ENCODE results near the gene SH3BGRL2.

DNA sequence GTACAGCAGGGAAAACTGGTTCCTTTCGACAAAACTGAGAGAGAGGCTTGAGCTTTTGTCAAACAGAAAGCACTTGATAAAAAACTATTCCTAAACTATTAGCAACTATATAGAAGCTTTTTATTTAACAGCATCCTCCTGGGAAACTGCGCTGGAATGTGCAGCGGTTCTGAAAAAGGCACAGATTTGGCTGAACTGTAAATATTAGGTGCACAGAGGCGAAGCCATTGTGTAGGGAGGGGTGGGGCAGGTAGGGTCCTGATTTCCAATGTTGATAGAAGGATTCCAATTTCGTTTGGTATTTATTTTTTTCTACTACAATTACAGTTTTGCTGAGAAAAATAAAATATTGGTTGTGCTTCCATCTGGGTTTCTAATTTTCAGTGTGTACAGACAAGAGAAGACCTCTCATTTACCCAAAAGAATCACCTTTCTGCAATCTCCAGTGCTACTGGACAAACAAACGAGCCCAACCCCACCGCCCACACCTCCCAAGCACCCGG, 698 bp upstream of the SH3BGRL2 start:
- TF ChIP-seq, protein P1, sequence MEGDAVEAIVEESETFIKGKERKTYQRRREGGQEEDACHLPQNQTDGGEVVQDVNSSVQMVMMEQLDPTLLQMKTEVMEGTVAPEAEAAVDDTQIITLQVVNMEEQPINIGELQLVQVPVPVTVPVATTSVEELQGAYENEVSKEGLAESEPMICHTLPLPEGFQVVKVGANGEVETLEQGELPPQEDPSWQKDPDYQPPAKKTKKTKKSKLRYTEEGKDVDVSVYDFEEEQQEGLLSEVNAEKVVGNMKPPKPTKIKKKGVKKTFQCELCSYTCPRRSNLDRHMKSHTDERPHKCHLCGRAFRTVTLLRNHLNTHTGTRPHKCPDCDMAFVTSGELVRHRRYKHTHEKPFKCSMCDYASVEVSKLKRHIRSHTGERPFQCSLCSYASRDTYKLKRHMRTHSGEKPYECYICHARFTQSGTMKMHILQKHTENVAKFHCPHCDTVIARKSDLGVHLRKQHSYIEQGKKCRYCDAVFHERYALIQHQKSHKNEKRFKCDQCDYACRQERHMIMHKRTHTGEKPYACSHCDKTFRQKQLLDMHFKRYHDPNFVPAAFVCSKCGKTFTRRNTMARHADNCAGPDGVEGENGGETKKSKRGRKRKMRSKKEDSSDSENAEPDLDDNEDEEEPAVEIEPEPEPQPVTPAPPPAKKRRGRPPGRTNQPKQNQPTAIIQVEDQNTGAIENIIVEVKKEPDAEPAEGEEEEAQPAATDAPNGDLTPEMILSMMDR (IDR thresholded peaks at IDR 0.05; ENCODE audit: borderline replicate concordance, extremely low read depth, low read length, poor library complexity, severe bottlenecking): no peak
- TF ChIP-seq EZH2 (IDR thresholded peaks at IDR 0.05; ENCODE audit: borderline replicate concordance, low read depth, low read length, severe bottlenecking): no peak

Measured in DND-41 (cell line).